Heart left ventricle (tissue), 16 donors: Measurements from ENCODE around the gene TUT4. TPM values are rescaled to one million over a fixed set of nuclear protein-coding genes. Genes with fewer than 3 reads are reported as not detected.
A peak's percentile ranks its signal among the peaks of the same experiment; 100 is the strongest.

Experiments
- ATAC-seq, 4 donors: fragments of 200-7000 bp; cut with Tn5 transposase; one replicate each; pipeline ENCODE4 v1.9.1; 2020 to 2022; ENCODE audit warnings: moderate library complexity in 4 of 4, mild to moderate bottlenecking in 3 of 4, moderate number of reproducible peaks in 1 of 4
- DNase-seq, 5 donors: peaks; one replicate each; pipeline ENCODE4 v3.0.0-alpha.2; 2020
- H3K27ac ChIP-seq, 12 donors: fragments of 200-600 bp; sonication (generic) in 4 of 12; one replicate each; pipeline versions ENCODE4 v1.5.0 to v1.8.0; 2016 to 2022; ENCODE audit warnings: mild to moderate bottlenecking in 2 of 12
- H3K27me3 ChIP-seq, 9 donors: fragments of 200-600 bp; sonication (generic) in 2 of 9; one replicate each; pipeline versions ENCODE4 v1.5.1 to v1.8.0; 2016 to 2022; ENCODE audit warnings: mild to moderate bottlenecking in 3 of 9
- H3K36me3 ChIP-seq, 9 donors: fragments of 200-600 bp; sonication (generic) in 2 of 9; one replicate each; pipeline versions ENCODE4 v1.5.0 to v1.8.0; 2018 to 2022; ENCODE audit warnings: mild to moderate bottlenecking in 2 of 9
- H3K4me1 ChIP-seq, 12 donors: fragments of 200-600 bp; sonication (generic) in 4 of 12; one replicate each; pipeline versions ENCODE4 v1.5.0 to v1.8.0; 2016 to 2022; ENCODE audit warnings: mild to moderate bottlenecking in 3 of 12
- H3K4me3 ChIP-seq, 12 donors: fragments of 200-600 bp; sonication (generic) in 4 of 12; one replicate each; pipeline versions ENCODE4 v1.5.0 to v1.8.0; 2017 to 2022; ENCODE audit warnings: mild to moderate bottlenecking in 9 of 12, moderate library complexity in 4 of 12
- H3K9me3 ChIP-seq, 12 donors: fragments of 200-600 bp; sonication (generic) in 4 of 12; one replicate each; pipeline versions ENCODE4 v1.5.0 to v1.8.0; 2016 to 2022; ENCODE audit warnings: mild to moderate bottlenecking in 1 of 12
- CTCF ChIP-seq, 12 donors: fragments of 200-600 bp; sonication (generic) in 4 of 12; IDR thresholded peaks; one replicate each; pipeline versions ENCODE4 v1.5.0 to v1.8.0; 2018 to 2022; ENCODE audit warnings: antibody characterized with exemption in 12 of 12, mild to moderate bottlenecking in 5 of 12
- POLR2A ChIP-seq, 2 donors: fragments of 450-650 bp; IDR thresholded peaks; one replicate each; pipeline ENCODE4 v1.6.1; 2017; ENCODE audit warnings: antibody characterized with exemption in 2 of 2, mild to moderate bottlenecking in 2 of 2, moderate library complexity in 2 of 2
- WGBS, 4 donors: extraction: QIAGEN DNeasy Blood & Tissue Kit in 2 of 4; methylation state at CpG; one replicate each; pipeline versions ENCODE4 v1.1.5 to v1.1.7; 2013 to 2018; 5-methylcytosine and 5-hydroxymethylcytosine counted together
- intact Hi-C, 10 donors: fragments of 100-400 bp; cut with DNase I; formaldehyde crosslinking; loops; one replicate each; pipeline versions ENCODE4 v1.11.1 to v1.14.2; 2022
- polyA plus RNA-seq, 2 donors: library from polyadenylated mRNA; stranded (reverse); fragments of 200-250 nt; gene quantifications; one replicate each; pipeline ENCODE4 v1.2.3, GENCODE V29; 2013
- total RNA-seq, 9 donors: library from RNA; depleted of rRNA in 2 of 9; stranded (reverse); fragments of >200 nt in 2 of 9; fragmentation: NEBNext Ultra II Directional in 3 of 9; extraction: Animal tissue kit (Norgen Biotek cat#: 25700) in 3 of 9; gene quantifications; one replicate each; pipeline versions ENCODE4 v1.1.0 to v1.2.4, GENCODE V29; 2016 to 2023
- donor health status: ischemic (EF 13 %, LVEDD 7.1; RV severe dilation, severe dysfunction).
- donor health status: healthy with polysubstance abuse.
- donor health status: DM: no; HTN: yes; CAD: no.
- donor health status: DM: no; HTN: no; CAD: no.
- donor health status: ischemic (EF 25% LVEDD 6.9; RV normal size, moderate dysfunction).
- donor health status: ischemic (EF 25% LVEDD 5.7; RV mildly dilated, moderate dysfunction).
- donor health status: healthy.
- donor health status: DM: yes; HTN: yes; CAD: no.
- donor health status: ischemic (EF 35%, LVEDD 5.7; RV mildly dilated, moderate dysfunction).
- donor health status: nonischemic (EF 11% LVEDD 7.7; RV severe dilation, severe dysfunction).
- donor health status: DM: yes; HTN: yes; CAD: no.
- donor health status: PGD.
- donor health status: ischemic (EF 29% LVEDD 5.4; RV normal size, mild dysfunction).
- donor health status: nonischemic (EF 23%, LVEDD 6.1; RV moderate dilation, normal function).

TUT4 gene
- total and polyA plus RNA-seq, 11 donors = 14.8 to 43.8 (median 30.4) TPM

GRCh38 chr1:52554756-52555155, 1.9 kb upstream of the TUT4 start:
- Histone ChIP-seq H3K4me1 (peaks cover 0 to 30% (median 13%) of the 10 kb centered on the region in 12 donors), H3K36me3 (no peaks in the 10 kb centered on the region), H3K27ac (no peak overlapping the region), H3K27me3 (peaks cover 0 to 4% (median 0%) of the 10 kb centered on the region in 9 donors), H3K4me3 (no peak overlapping the region), H3K9me3 (no peaks in the 10 kb centered on the region)
- DNase-seq (no peak), ATAC-seq (no peak)
- intact Hi-C loops = loop anchor here in 9 of 10 donors (5.0 to 10.0 kb wide), 5 partner anchors 48 to 143 kb away; partner anchors contain the start of genes GPX7 (in 6 of the 9) and COA7 (in 1 of the 9)
- no peak for TF ChIP-seq POLR2A (IDR thresholded peaks at IDR 0.05)
- TF ChIP-seq CTCF (IDR thresholded peaks at IDR 0.05) = no peak
- WGBS, 4 donors = 50 to 62% (median 57%) methylated on average over 3 of the region's 3 CpGs

DNA sequence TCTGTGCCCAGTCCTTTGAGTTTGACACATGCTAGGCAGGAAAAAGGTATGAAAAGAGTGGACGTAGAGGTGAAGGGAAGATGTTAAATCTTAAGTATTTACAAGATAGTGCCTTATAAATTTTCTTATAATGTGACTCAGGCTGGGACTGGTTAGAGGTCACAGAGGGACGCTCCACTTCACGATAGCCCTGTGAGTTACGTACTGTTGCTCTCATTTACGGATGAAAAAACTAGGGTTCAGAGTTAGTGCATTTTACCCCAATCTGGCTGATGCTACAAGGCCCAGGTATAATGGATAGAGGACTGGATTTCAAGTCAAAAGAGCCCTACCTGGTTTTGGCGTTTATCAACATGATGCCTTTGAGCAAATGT, 1.4 kb upstream of the TUT4 start:
- 72 to 79% (median 75%) methylated on average over 6 of the region's 6 CpGs for WGBS, 4 donors
- H3K27me3 ChIP-seq = no peaks in the 10 kb centered on the region
- TF ChIP-seq POLR2A (IDR thresholded peaks at IDR 0.05) (no peak), CTCF (IDR thresholded peaks at IDR 0.05) (no peak)
- ATAC-seq = no peak
- no peaks in the 10 kb centered on the region for H3K36me3 ChIP-seq
- no peak for DNase-seq
- peak overlapping the region in 4 of 12 donors; percentile 93 to 96 (median 94) for H3K27ac ChIP-seq
- H3K9me3 ChIP-seq = no peaks in the 10 kb centered on the region
- peak overlapping the region in 7 of 12 donors; percentile 77 to 100 (median 99) for H3K4me3 ChIP-seq
- H3K4me1 ChIP-seq = peaks cover 0 to 30% (median 13%) of the 10 kb centered on the region in 12 donors
- intact Hi-C loops = loop anchor here in 7 of 10 donors (5.0 to 10.0 kb wide), 5 partner anchors 48 to 143 kb away; partner anchors contain the start of genes GPX7 (in 4 of the 7) and COA7 (in 1 of the 7)

DNA sequence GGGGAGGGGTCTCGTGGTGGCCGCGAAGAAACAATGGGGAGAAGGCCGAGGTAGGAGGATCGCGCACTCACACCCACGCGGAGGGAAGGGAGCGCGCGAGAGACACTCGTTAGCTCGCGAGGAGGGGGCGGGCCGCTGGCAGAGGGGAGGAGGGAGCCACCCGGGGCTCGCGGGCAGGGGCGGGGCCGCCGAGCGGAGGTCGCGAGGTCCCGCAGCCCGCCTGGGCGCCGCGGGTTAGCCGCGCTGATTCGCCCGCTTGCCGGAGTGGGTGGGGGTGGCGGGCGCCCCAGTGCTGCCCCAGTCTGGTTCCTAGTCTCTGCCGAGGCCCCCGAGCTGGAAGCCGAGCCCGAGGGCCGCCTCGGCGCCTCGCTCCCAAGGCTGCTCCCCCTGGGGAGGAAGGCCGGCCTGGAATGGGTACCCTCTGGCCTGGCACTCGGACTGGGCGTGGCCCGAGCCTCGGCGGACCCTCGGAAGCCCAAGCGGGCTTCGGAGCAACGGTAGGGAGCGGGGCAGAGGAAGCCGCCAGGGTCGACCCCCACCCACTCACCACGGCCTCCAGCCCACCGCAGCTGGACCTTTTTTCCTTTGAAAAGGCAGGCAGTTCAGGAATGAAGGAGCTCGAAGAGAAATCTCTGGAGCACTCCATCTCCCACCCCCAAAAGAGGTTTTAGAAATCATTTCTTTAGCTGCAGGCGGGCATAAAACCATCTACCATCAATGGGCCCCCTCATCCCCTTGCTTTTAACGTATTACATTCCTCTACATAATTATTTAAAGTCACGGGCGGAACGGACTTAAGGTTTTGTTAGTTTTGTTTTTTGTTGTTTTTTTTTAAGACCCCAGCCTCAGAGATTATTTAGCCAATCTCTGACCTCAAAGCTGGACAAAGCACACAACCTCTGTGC, 722 bp upstream of the TUT4 start:
- WGBS, 4 donors = 3 to 9% (median 6%) methylated on average over 26 to 66 of the region's 66 CpGs

More for the DNA sequence above, 722 bp upstream of the TUT4 start:
- Histone ChIP-seq H3K4me1 (peaks cover 0 to 30% (median 13%) of the 10 kb centered on the region in 12 donors), H3K9me3 (no peaks in the 10 kb centered on the region), H3K27ac (peak overlapping the region; percentile 48 to 96 (median 92)), H3K4me3 (peak overlapping the region; percentile 77 to 100 (median 98)), H3K36me3 (no peaks in the 10 kb centered on the region), H3K27me3 (no peaks in the 10 kb centered on the region)
- peak; percentile 86 to 91 (median 88) for DNase-seq
- peak in 1 of 2 donors; percentile 40 for TF ChIP-seq POLR2A (IDR thresholded peaks at IDR 0.05)
- TF ChIP-seq CTCF (IDR thresholded peaks at IDR 0.05) = peak in 1 of 12 donors; percentile 11
- intact Hi-C loops = loop anchor here in 8 of 10 donors (2.0 to 10.0 kb wide), 6 partner anchors 49 to 144 kb away; partner anchors contain the start of genes GPX7 (in 6 of the 8) and COA7 (in 1 of the 8)
- ATAC-seq = peak; percentile 92 to 94 (median 94)
